Prostate gland (tissue), 2 donors: Measurements from ENCODE around the gene LMAN1L. TPM values are rescaled to one million over a fixed set of nuclear protein-coding genes. Genes with fewer than 3 reads are reported as not detected.

Experiments
- DNase-seq: peaks from one replicate; pipeline ENCODE4 v3.0.0-alpha.2; 2019; ENCODE audit warnings: low spot score
- H3K27ac ChIP-seq, 2 donors: fragments of 200-600 bp; sonication (generic); 2 replicates each; pipeline ENCODE4 v1.5.1; 2017 to 2019
- H3K27me3 ChIP-seq: fragments of 200-600 bp; sonication (generic); replicated peaks from 2 replicates; pipeline ENCODE4 v1.5.1; 2019; ENCODE audit not compliant: insufficient read depth
- H3K36me3 ChIP-seq, 2 donors: fragments of 200-600 bp; sonication (generic); 1 replicate in 1 of 2; 2 replicates in 1 of 2; pipeline versions ENCODE4 v1.5.1 to v1.8.1; 2017 to 2019
- H3K4me1 ChIP-seq: fragments of 200-600 bp; sonication (generic); replicated peaks from 2 replicates; pipeline ENCODE4 v1.5.1; 2019
- H3K4me3 ChIP-seq, 2 donors: fragments of 200-600 bp; sonication (generic); 2 replicates each; pipeline ENCODE4 v1.5.1; 2017 to 2019
- H3K9me3 ChIP-seq: fragments of 200-600 bp; sonication (generic); 2 replicates; pipeline ENCODE4 v1.5.1; 2017
- CTCF ChIP-seq, 4 experiments: fragments of 200-600 bp in 2 of 4; fragments of 450-650 bp in 2 of 4; sonication (generic) in 2 of 4; IDR thresholded peaks; 1 replicate in 3 of 4; 2 replicates in 1 of 4; pipeline ENCODE4 v1.5.1; 2016 to 2019; ENCODE audit warnings: antibody characterized with exemption in 4 of 4, mild to moderate bottlenecking in 2 of 4, moderate library complexity in 2 of 4
- POLR2A ChIP-seq: fragments of 450-650 bp; IDR thresholded peaks from one replicate; pipeline ENCODE4 v1.6.1; 2016; ENCODE audit warnings: antibody characterized with exemption, mild to moderate bottlenecking
- POLR2AphosphoS5 ChIP-seq: sonication (generic); formaldehyde crosslinking; IDR thresholded peaks from one replicate; pipeline ENCODE4 v1.6.1; 2017; ENCODE audit warnings: antibody characterized with exemption
- WGBS: methylation state at CpG from one replicate; pipeline ENCODE4 v1.1.5; 2018; 5-methylcytosine and 5-hydroxymethylcytosine counted together
- intact Hi-C: fragments of 100-400 bp; cut with DNase I; formaldehyde crosslinking; loops from one replicate; pipeline ENCODE4 v1.14.2; 2022
- microRNA-seq: library from miRNA; unstranded; fragments of <30 nt; microRNA quantifications from one replicate; pipeline ENCODE4, GENCODE V29; 2016
- small RNA-seq, 2 donors: library from RNA; depleted of rRNA; stranded (forward); fragments of <200 nt; gene quantifications; one replicate each; pipeline ENCODE3, GENCODE V24; 2016
- total RNA-seq, 2 donors: library from RNA; depleted of rRNA; stranded (reverse); fragments of >200 nt; gene quantifications; one replicate each; pipeline ENCODE4 v1.1.0, GENCODE V29; 2016

The LMAN1L gene
- total RNA-seq, 2 donors from 2014 or later, result 219 to 229 TPM

GRCh38 chr15:74873036-74873755 is 60.6 kb downstream of the LMAN1L start, which contains the start of gene SCAMP2:
Gene SCAMP2 (minus strand): TSS chr15:74873365. CDS start chr15:74873255, 110 bp downstream.
- intact Hi-C loops, result no loop called here
- TF ChIP-seq CTCF (IDR thresholded peaks at IDR 0.05) (peak in 2 of 4 experiments; percentile 10 to 17), POLR2AphosphoS5 (peak; percentile 87), POLR2A (peak; percentile 74)

DNA sequence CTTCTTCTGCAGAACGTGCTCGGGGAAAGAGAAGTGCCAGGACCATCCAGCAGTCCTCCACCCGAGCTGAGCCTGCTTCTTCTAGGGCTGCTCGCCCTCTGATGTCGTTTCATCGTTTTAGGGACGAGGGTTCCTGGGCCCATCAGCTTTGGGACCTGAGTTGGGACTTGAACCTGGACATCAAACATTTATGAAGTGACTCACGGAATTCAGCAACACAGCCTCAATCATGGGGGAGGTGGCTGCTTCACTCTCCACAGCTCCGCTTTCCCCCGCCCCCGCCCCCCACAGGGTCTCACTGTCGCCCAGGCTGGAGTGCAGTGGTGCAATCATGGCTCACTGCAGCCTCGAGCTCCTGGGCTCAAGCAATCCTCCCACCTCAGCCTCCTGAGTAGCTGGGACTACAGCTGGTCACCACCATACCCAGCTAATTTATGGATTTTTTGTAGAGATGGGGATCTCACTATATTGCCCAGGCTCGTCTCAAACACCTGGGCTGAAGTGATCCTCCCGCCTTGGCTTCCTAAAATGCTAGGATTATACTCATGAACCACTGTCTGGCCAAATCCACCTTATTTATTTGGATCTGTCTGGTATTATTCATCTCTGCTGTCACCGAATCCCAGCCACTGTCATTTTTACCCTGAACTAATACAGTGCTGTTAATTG is 61.3 kb downstream of the LMAN1L start:
- Histone ChIP-seq H3K4me3 (peak overlapping the region; percentile 67 to 75), H3K9me3 (no peaks in the 10 kb centered on the region), H3K27ac (peak overlapping the region; percentile 87 to 91), H3K36me3 (no peaks in the 10 kb centered on the region), H3K27me3 (no peaks in the 10 kb centered on the region), H3K4me1 (peaks cover 11% of the 10 kb centered on the region)
- TF ChIP-seq CTCF (IDR thresholded peaks at IDR 0.05) (no peak), POLR2A (no peak), POLR2AphosphoS5 (no peak)
- DNase-seq, result no peak
- intact Hi-C loops, result no loop called here
- 24% methylated on average over 16 of the region's 16 CpGs for whole genome bisulfite sequencing

More at GRCh38 chr15:74873036-74873755, 60.6 kb downstream of the LMAN1L start, which contains the start of gene SCAMP2:
- Histone ChIP-seq H3K27ac (peak within 1 kb of the TSS; percentile 87 to 91), H3K4me1 (peaks cover 18% of the 10 kb centered on the region), H3K9me3 (no peaks in the 10 kb centered on the region), H3K4me3 (peak within 1 kb of the TSS; percentile 67 to 75), H3K27me3 (no peaks in the 10 kb centered on the region), H3K36me3 (no peaks in the 10 kb centered on the region)
- peak; percentile 92 for DNase-seq
- WGBS, result under 1% methylated on average over 44 of the region's 52 CpGs

Small RNA genes lying within 50 kb of the gene (microRNA-seq; reads per million reads assigned to microRNA genes)
- gene MIR4513, result not detected
- 1.3 reads per million, percentile 14 among the genes with 10 or more reads in this experiment for gene MIR6882

Small RNA genes lying within 50 kb of the gene (small RNA-seq; reads per million reads assigned to genes)
- 0 reads per million in 2 donors for gene CPLX3
- 0 reads per million in 2 donors for gene MIR4513
- gene MIR6882, result 0.30 to 0.47 reads per million in 2 donors

Other genes with a start within 250 kb of the LMAN1L start
- 100 to 1,000 TPM; 140 to 180 TPM for gene CLK3, start 197.0 kb upstream of the LMAN1L start, total RNA-seq
- gene EDC3, start 116.8 kb upstream of the LMAN1L start, total RNA-seq, result 10 to 100 TPM; 20.6 to 36.8 TPM
- gene CYP1A1, start 87.3 kb upstream of the LMAN1L start, total RNA-seq, result 1 to 10 TPM in 1 of 2 donors, under 1 TPM in 1; 0.57 to 6.9 TPM
- under 1 TPM in 1 of 2 donors, not detected in 1; 0.46 TPM for gene CYP1A2, start 64.0 kb upstream of the LMAN1L start, total RNA-seq
- 10 to 100 TPM; 45.3 to 57.0 TPM for gene CSK, start 30.8 kb upstream of the LMAN1L start, total RNA-seq
- 10 to 100 TPM; 40.5 to 59.8 TPM for gene CPLX3, start 13.8 kb downstream of the LMAN1L start, total RNA-seq
- 10 to 100 TPM; 44.6 to 98.5 TPM for gene ULK3, start 30.3 kb downstream of the LMAN1L start, total RNA-seq
- gene SCAMP2, start 60.5 kb downstream of the LMAN1L start, total RNA-seq, result 100 to 1,000 TPM; 101 to 103 TPM
- gene MPI, start 77.2 kb downstream of the LMAN1L start, total RNA-seq, result 10 to 100 TPM; 48.5 to 91.4 TPM
- gene FAM219B, start 94.0 kb downstream of the LMAN1L start, total RNA-seq, result 10 to 100 TPM; 66.0 to 71.1 TPM
- 100 to 1,000 TPM in 1 of 2 donors, 10 to 100 TPM in 1; 93.3 to 171 TPM for gene COX5A, start 125.2 kb downstream of the LMAN1L start, total RNA-seq
- gene RPP25, start 143.9 kb downstream of the LMAN1L start, total RNA-seq, result 10 to 100 TPM in 1 of 2 donors, 1 to 10 TPM in 1; 3.8 to 17.6 TPM
- gene SCAMP5, start 182.7 kb downstream of the LMAN1L start, total RNA-seq, result 10 to 100 TPM in 1 of 2 donors, 1 to 10 TPM in 1; 6.1 to 24.4 TPM
- 10 to 100 TPM; 19.4 to 22.0 TPM for gene PPCDC, start 210.8 kb downstream of the LMAN1L start, total RNA-seq